Panc1 (cell line): Measurements from ENCODE around the gene SIGLEC8. TPM values are rescaled to one million over a fixed set of nuclear protein-coding genes. Genes with fewer than 3 reads are reported as not detected.

ENCODE experiments used
- ATAC-seq: fragments of 200-7000 bp; cut with Tn5 transposase; 2 replicates; pipeline ENCODE4 v1.9.1; 2020; ENCODE audit warnings: mild to moderate bottlenecking, moderate library complexity
- BruUV-seq: library from RNA; stranded (reverse); fragments of 400-500 nt; replicated peaks from 2 replicates; lab custom pipeline; 2021; lab: Mats Ljungman, UMichigan
- CTCF ChIA-PET: fragments of 300-600 bp; sonication (Branson Sonifier 250); formaldehyde crosslinking; loops from one replicate; lab custom pipeline; 2022; ENCODE audit warnings: antibody characterized with exemption; lab: Charles Lee
- POLR2A ChIA-PET: fragments of 300-600 bp; sonication (Branson Sonifier 250); formaldehyde crosslinking; loops from one replicate; lab custom pipeline; 2022; ENCODE audit warnings: antibody characterized with exemption; lab: Charles Lee
- DNase-seq: peaks from one replicate; pipeline ENCODE4 v3.0.0-alpha.2; 2010; ENCODE audit warnings: low read depth, low spot score
- H3K27ac ChIP-seq: 2 replicates; pipeline ENCODE4 v1.5.1; 2011; ENCODE audit warnings: mild to moderate bottlenecking, low read length, inconsistent platforms
- H3K27me3 ChIP-seq: fragments of 200-500 bp; sonication (Bioruptor generic); 2 replicates; pipeline ENCODE4 v1.6.0; 2014; ENCODE audit warnings: low read length, inconsistent platforms; ENCODE audit not compliant: control insufficient read depth, insufficient read depth
- H3K36me3 ChIP-seq: fragments of 200-500 bp; sonication (Bioruptor generic); 2 replicates; pipeline ENCODE4 v1.5.1; 2014; ENCODE audit warnings: inconsistent platforms, mild to moderate bottlenecking, low read length, moderate library complexity; ENCODE audit not compliant: control insufficient read depth, insufficient read depth
- H3K4me1 ChIP-seq: 2 replicates; pipeline ENCODE4 v1.5.1; 2011; ENCODE audit warnings: inconsistent platforms, mild to moderate bottlenecking, low read length, moderate library complexity; ENCODE audit not compliant: control insufficient read depth, insufficient read depth
- H3K4me3 ChIP-seq, 2 experiments: 2 replicates each; pipeline ENCODE4 v1.5.1; 2011 to 2012; ENCODE audit warnings: low read depth in 2 of 2, low read length in 2 of 2, mild to moderate bottlenecking in 2 of 2, inconsistent platforms in 1 of 2, moderate library complexity in 1 of 2
- H3K9me3 ChIP-seq: fragments of 200-500 bp; sonication (Bioruptor generic); 2 replicates; pipeline ENCODE4 v1.5.1; 2014; ENCODE audit warnings: low read depth, mild to moderate bottlenecking, inconsistent platforms, low read length, moderate library complexity; ENCODE audit not compliant: control insufficient read depth, insufficient read depth
- POLR2AphosphoS5 ChIP-seq: IDR thresholded peaks from 2 replicates; pipeline ENCODE4 v1.6.1; 2012; ENCODE audit warnings: mild to moderate bottlenecking, low read depth, low read length, moderate library complexity
- SIN3A ChIP-seq: IDR thresholded peaks from 2 replicates; pipeline ENCODE4 v1.6.1; 2012; ENCODE audit warnings: low read depth, mild to moderate bottlenecking, low read length, moderate library complexity, borderline replicate concordance; ENCODE audit not compliant: insufficient read depth
- TCF7L2 ChIP-seq: IDR thresholded peaks from 2 replicates; pipeline ENCODE4 v1.6.1; 2011; ENCODE audit warnings: mild to moderate bottlenecking, low read depth, low read length, inconsistent platforms
- in situ Hi-C: cut with HindIII; loops from 2 replicates; pipeline ENCODE4 v1.10.0; 2016; ENCODE audit warnings: low sequenced_read_pairs, low pct_unique_long_range_greater_than_20kb
- intact Hi-C: fragments of 100-400 bp; cut with micrococcal nuclease; formaldehyde crosslinking; loops from one replicate; pipeline ENCODE4 v1.10.0; 2022; ENCODE audit not compliant: unreplicated experiment
- total RNA-seq: library from RNA; stranded (reverse); gene quantifications from one replicate; pipeline ENCODE4 v1.2.1, GENCODE V29; 2021; ENCODE audit not compliant: unreplicated experiment
- TF ChIP-seq, protein P1 (sequence below), 2 experiments: IDR thresholded peaks; 2 replicates each; pipeline ENCODE4 v1.6.1; 2011 to 2012; ENCODE audit warnings: low read depth in 2 of 2, control low read depth in 1 of 2, low read length in 1 of 2, mild to moderate bottlenecking in 1 of 2, moderate library complexity in 1 of 2; ENCODE audit not compliant: insufficient read depth in 1 of 2
- TF ChIP-seq, protein P2 (sequence below): fragments of 450-650 bp; IDR thresholded peaks from 2 replicates; pipeline ENCODE4 v1.5.1; 2017; ENCODE audit warnings: mild to moderate bottlenecking

Gene SIGLEC8
- total RNA-seq, 1 experiment from 2014 or later: not detected

DNA sequence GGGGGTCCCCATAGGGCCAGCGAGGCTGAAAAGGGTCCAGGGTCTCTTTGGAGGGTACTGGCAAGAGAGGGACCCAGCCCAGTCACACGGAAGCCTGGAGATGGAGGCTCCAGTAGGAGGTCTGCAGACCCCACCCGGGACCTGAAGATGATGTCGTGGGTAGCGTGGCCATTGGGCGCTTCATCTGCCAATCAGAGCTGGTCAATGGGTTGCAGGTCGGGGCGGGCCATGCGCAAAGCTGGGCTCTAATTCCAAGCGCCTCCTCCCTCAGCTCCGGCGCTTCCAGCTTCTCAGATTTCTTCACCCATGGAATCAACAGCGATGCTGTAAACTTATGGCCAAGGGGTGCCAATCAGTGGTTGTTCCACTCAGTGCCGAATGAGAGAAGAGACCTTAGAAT, 32.4 kb upstream of the SIGLEC8 start:
- no peaks in the 10 kb centered on the region for H3K9me3 ChIP-seq
- ChIA-PET POLR2A (no interaction called here), CTCF (no interaction called here)
- no peak overlapping the region for H3K27ac ChIP-seq
- no TSS peak for BruUV-seq
- no peaks in the 10 kb centered on the region for H3K4me1 ChIP-seq
- no peaks in the 10 kb centered on the region for H3K36me3 ChIP-seq
- H3K4me3 ChIP-seq: no peak overlapping the region
- no peak for DNase-seq
- intact Hi-C loops (no loop called here), in situ Hi-C loops (no loop called here)
- ATAC-seq: no peak
- TF ChIP-seq, protein P1, sequence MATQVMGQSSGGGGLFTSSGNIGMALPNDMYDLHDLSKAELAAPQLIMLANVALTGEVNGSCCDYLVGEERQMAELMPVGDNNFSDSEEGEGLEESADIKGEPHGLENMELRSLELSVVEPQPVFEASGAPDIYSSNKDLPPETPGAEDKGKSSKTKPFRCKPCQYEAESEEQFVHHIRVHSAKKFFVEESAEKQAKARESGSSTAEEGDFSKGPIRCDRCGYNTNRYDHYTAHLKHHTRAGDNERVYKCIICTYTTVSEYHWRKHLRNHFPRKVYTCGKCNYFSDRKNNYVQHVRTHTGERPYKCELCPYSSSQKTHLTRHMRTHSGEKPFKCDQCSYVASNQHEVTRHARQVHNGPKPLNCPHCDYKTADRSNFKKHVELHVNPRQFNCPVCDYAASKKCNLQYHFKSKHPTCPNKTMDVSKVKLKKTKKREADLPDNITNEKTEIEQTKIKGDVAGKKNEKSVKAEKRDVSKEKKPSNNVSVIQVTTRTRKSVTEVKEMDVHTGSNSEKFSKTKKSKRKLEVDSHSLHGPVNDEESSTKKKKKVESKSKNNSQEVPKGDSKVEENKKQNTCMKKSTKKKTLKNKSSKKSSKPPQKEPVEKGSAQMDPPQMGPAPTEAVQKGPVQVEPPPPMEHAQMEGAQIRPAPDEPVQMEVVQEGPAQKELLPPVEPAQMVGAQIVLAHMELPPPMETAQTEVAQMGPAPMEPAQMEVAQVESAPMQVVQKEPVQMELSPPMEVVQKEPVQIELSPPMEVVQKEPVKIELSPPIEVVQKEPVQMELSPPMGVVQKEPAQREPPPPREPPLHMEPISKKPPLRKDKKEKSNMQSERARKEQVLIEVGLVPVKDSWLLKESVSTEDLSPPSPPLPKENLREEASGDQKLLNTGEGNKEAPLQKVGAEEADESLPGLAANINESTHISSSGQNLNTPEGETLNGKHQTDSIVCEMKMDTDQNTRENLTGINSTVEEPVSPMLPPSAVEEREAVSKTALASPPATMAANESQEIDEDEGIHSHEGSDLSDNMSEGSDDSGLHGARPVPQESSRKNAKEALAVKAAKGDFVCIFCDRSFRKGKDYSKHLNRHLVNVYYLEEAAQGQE (IDR thresholded peaks at IDR 0.05; ENCODE audit: insufficient read depth in 1 of 2, low read depth in 2 of 2, low read length in 1 of 2): no peak
- TF ChIP-seq POLR2AphosphoS5 (no peak), SIN3A (no peak), TCF7L2 (no peak)
- TF ChIP-seq, protein P2, sequence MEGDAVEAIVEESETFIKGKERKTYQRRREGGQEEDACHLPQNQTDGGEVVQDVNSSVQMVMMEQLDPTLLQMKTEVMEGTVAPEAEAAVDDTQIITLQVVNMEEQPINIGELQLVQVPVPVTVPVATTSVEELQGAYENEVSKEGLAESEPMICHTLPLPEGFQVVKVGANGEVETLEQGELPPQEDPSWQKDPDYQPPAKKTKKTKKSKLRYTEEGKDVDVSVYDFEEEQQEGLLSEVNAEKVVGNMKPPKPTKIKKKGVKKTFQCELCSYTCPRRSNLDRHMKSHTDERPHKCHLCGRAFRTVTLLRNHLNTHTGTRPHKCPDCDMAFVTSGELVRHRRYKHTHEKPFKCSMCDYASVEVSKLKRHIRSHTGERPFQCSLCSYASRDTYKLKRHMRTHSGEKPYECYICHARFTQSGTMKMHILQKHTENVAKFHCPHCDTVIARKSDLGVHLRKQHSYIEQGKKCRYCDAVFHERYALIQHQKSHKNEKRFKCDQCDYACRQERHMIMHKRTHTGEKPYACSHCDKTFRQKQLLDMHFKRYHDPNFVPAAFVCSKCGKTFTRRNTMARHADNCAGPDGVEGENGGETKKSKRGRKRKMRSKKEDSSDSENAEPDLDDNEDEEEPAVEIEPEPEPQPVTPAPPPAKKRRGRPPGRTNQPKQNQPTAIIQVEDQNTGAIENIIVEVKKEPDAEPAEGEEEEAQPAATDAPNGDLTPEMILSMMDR: no peak
- H3K27me3 ChIP-seq: peaks cover 3% of the 10 kb centered on the region; the same call in 1 of the 2 replicates

DNA sequence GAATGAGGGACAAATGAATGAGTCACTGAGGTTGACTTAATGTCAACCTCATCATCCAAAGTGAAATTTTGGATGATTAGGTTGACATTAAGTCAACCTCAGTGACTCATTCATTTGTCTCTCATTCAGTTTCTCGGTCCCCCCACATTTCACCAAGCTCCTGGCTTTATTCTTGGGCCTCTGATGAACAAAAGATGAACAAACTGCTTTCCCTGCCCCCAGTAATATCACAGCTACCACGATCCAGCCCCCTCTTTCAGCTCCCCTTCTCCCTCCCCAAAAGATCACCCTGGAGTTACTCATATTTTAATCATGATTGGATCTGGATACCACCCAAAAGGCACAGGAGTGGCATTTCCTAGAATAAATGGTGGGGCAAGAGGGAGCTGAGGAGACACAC, 30.9 kb upstream of the SIGLEC8 start:
- ChIA-PET CTCF (no interaction called here), POLR2A (no interaction called here)
- H3K4me1 ChIP-seq: no peaks in the 10 kb centered on the region
- H3K9me3 ChIP-seq: no peaks in the 10 kb centered on the region
- TF ChIP-seq, protein P2: no peak
- TF ChIP-seq POLR2AphosphoS5: no peak
- TF ChIP-seq TCF7L2: no peak
- TF ChIP-seq, protein P1 (IDR thresholded peaks at IDR 0.05; ENCODE audit: insufficient read depth in 1 of 2, low read depth in 2 of 2, low read length in 1 of 2): no peak
- TF ChIP-seq SIN3A: no peak
- H3K4me3 ChIP-seq: no peak overlapping the region
- intact Hi-C loops: no loop called here
- ATAC-seq (no peak), DNase-seq (no peak)
- no peak overlapping the region for H3K27ac ChIP-seq
- no TSS peak for BruUV-seq
- no peaks in the 10 kb centered on the region for H3K36me3 ChIP-seq
- in situ Hi-C loops: no loop called here
- H3K27me3 ChIP-seq: peaks cover 3% of the 10 kb centered on the region; the same call in 1 of the 2 replicates
